Colonic mucosa (tissue), 4 donors: ENCODE data around the gene FARS2. TPM values are rescaled to one million over a fixed set of nuclear protein-coding genes. Genes with fewer than 3 reads are reported as not detected.

Source experiments
- DNase-seq: peaks from one replicate; pipeline ENCODE4 v3.0.0-alpha.2; 2020
- H3K27ac ChIP-seq: fragments of 200-600 bp; one replicate; pipeline ENCODE4 v1.8.0; 2021
- H3K27me3 ChIP-seq: fragments of 200-600 bp; one replicate; pipeline ENCODE4 v1.8.0; 2021
- H3K36me3 ChIP-seq: fragments of 200-600 bp; one replicate; pipeline ENCODE4 v1.8.0; 2021
- H3K4me1 ChIP-seq: fragments of 200-600 bp; one replicate; pipeline ENCODE4 v1.8.0; 2021; ENCODE audit warnings: mild to moderate bottlenecking
- H3K4me3 ChIP-seq: fragments of 200-600 bp; one replicate; pipeline ENCODE4 v1.8.0; 2021
- H3K9ac ChIP-seq, 2 donors: one replicate each; pipeline ENCODE4 v1.7.0; 2013; ENCODE audit warnings: control low read depth in 2 of 2, low read depth in 2 of 2, low read length in 2 of 2
- H3K9me3 ChIP-seq: fragments of 200-600 bp; one replicate; pipeline ENCODE4 v1.8.0; 2021
- CTCF ChIP-seq: fragments of 200-600 bp; IDR thresholded peaks from one replicate; pipeline ENCODE4 v1.8.0; 2022; ENCODE audit warnings: antibody characterized with exemption, mild to moderate bottlenecking
- intact Hi-C: fragments of 100-400 bp; cut with DNase I; formaldehyde crosslinking; loops from one replicate; pipeline ENCODE4 v1.14.1; 2022
- total RNA-seq, 2 donors: library from RNA; stranded (reverse); fragmentation: NEBNext Ultra II Directional in 1 of 2; extraction: Animal tissue kit (Norgen Biotek cat#: 25700) in 1 of 2; gene quantifications; one replicate each; pipeline ENCODE4 v1.2.1, GENCODE V29; 2021
- donor health status: healthy.
- donor health status: DM: no; HTN: no; CAD: no.
- donor health status: DM: no; HTN: no; CAD: no.

The FARS2 gene
- total RNA-seq, 2 donors from 2014 or later, result 14.7 to 23.0 TPM

GRCh38 chr6:5457041-5457440 lies 195.7 kb downstream of the FARS2 start:
- H3K36me3 ChIP-seq, result no peaks in the 10 kb centered on the region
- H3K4me1 ChIP-seq, result no peaks in the 10 kb centered on the region
- TF ChIP-seq CTCF, result no peak
- no peak overlapping the region for H3K27ac ChIP-seq
- intact Hi-C loops, result no loop called here
- no peaks in the 10 kb centered on the region for H3K9me3 ChIP-seq
- DNase-seq, result no peak
- no peak overlapping the region for H3K9ac ChIP-seq
- no peaks in the 10 kb centered on the region for H3K27me3 ChIP-seq
- H3K4me3 ChIP-seq, result no peak overlapping the region

- DNase-seq, result no peak
- no peak for TF ChIP-seq CTCF
- intact Hi-C loops, result no loop called here
- no peaks in the 10 kb centered on the region for H3K4me1 ChIP-seq
- no peak overlapping the region for H3K4me3 ChIP-seq
- H3K27ac ChIP-seq, result no peak overlapping the region
- H3K9me3 ChIP-seq, result no peaks in the 10 kb centered on the region
- no peaks in the 10 kb centered on the region for H3K27me3 ChIP-seq
- no peak overlapping the region for H3K9ac ChIP-seq
- no peaks in the 10 kb centered on the region for H3K36me3 ChIP-seq
Observed at GRCh38 chr6:5457983-5458683, 196.8 kb downstream of the FARS2 start.

- no peak for TF ChIP-seq CTCF
- DNase-seq, result no peak
- intact Hi-C loops, result no loop called here
- H3K9ac ChIP-seq, result no peak overlapping the region
- H3K4me1 ChIP-seq, result no peaks in the 10 kb centered on the region
- H3K27ac ChIP-seq, result no peak overlapping the region
- H3K9me3 ChIP-seq, result no peaks in the 10 kb centered on the region
- no peaks in the 10 kb centered on the region for H3K27me3 ChIP-seq
- no peaks in the 10 kb centered on the region for H3K36me3 ChIP-seq
- no peak overlapping the region for H3K4me3 ChIP-seq
Observed at GRCh38 chr6:5459346-5459745, 198.0 kb downstream of the FARS2 start.

GRCh38 chr6:5461365-5461764 lies 200.1 kb downstream of the FARS2 start:
- H3K9me3 ChIP-seq, result no peaks in the 10 kb centered on the region
- intact Hi-C loops, result no loop called here
- no peaks in the 10 kb centered on the region for H3K36me3 ChIP-seq
- H3K9ac ChIP-seq, result no peak overlapping the region
- no peak for DNase-seq
- H3K4me3 ChIP-seq, result no peak overlapping the region
- no peak overlapping the region for H3K27ac ChIP-seq
- H3K4me1 ChIP-seq, result no peaks in the 10 kb centered on the region
- TF ChIP-seq CTCF, result no peak
- H3K27me3 ChIP-seq, result no peaks in the 10 kb centered on the region

GRCh38 chr6:5462856-5463255 lies 201.5 kb downstream of the FARS2 start:
- Histone ChIP-seq H3K27me3 (no peaks in the 10 kb centered on the region), H3K36me3 (no peaks in the 10 kb centered on the region), H3K4me1 (no peaks in the 10 kb centered on the region), H3K27ac (no peak overlapping the region), H3K4me3 (no peak overlapping the region), H3K9ac (no peak overlapping the region), H3K9me3 (no peaks in the 10 kb centered on the region)
- no peak for DNase-seq
- intact Hi-C loops, result no loop called here
- no peak for TF ChIP-seq CTCF
